Neural crest cell (in vitro differentiated cells): ENCODE results near the gene RAB34. TPM values are rescaled to one million over a fixed set of nuclear protein-coding genes. Genes with fewer than 3 reads are reported as not detected.
A peak's percentile ranks its signal among the peaks of the same experiment; 100 is the strongest.

Source experiments
- DNase-seq: peaks from one replicate; pipeline ENCODE4 v3.0.0; 2021; ENCODE audit warnings: low read depth, mixed read lengths, low spot score
- H3K27ac Mint-ChIP-seq: one replicate; pipeline ENCODE4 v1.8.0; 2021; ENCODE audit warnings: mild to moderate bottlenecking, mixed read lengths; ENCODE audit not compliant: unreplicated experiment
- H3K27me3 Mint-ChIP-seq: 2 replicates; pipeline ENCODE4 v1.8.0; 2021; ENCODE audit warnings: low read depth, mild to moderate bottlenecking, mixed read lengths
- H3K36me3 Mint-ChIP-seq: 2 replicates; pipeline ENCODE4 v1.8.0; 2021; ENCODE audit warnings: low read depth, mild to moderate bottlenecking, mixed read lengths
- H3K4me1 Mint-ChIP-seq: 2 replicates; pipeline ENCODE4 v1.8.0; 2021; ENCODE audit warnings: mixed read lengths
- H3K4me3 Mint-ChIP-seq: one replicate; pipeline ENCODE4 v1.8.0; 2021; ENCODE audit warnings: mild to moderate bottlenecking, mixed read lengths
- H3K9me3 Mint-ChIP-seq: 2 replicates; pipeline ENCODE4 v1.8.0; 2021; ENCODE audit warnings: mixed read lengths
- long read RNA-seq: library from polyadenylated mRNA; unstranded; transcript quantifications from one replicate; pipeline ENCODE4 v2.0.0, GENCODE V29; 2020
- total RNA-seq: library from RNA; stranded (reverse); gene quantifications from 2 replicates; pipeline ENCODE4 v1.2.1, GENCODE V29; 2021
- TF ChIP-seq, protein P1 (sequence below): fragments of 200-600 bp; sonication (generic); conservative IDR thresholded peaks from 2 replicates; pipeline ENCODE4 v1.5.0; 2021; ENCODE audit warnings: antibody characterized with exemption, mild to moderate bottlenecking

RAB34 gene, protein sequence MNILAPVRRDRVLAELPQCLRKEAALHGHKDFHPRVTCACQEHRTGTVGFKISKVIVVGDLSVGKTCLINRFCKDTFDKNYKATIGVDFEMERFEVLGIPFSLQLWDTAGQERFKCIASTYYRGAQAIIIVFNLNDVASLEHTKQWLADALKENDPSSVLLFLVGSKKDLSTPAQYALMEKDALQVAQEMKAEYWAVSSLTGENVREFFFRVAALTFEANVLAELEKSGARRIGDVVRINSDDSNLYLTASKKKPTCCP
- 83.5 and 87.4 TPM in 2 replicates for total RNA-seq
- long read RNA-seq, transcript RAB34-201 (11 exons, 1,592 nt): minor isoform, 14 of 82 reads
- long read RNA-seq, transcript RAB34-203 (10 exons, 1,597 nt): minor isoform, 7 of 82 reads
- long read RNA-seq, transcript RAB34-204 (10 exons, 1,766 nt): major isoform, 20 of 82 reads
- long read RNA-seq, transcript RAB34-210 (11 exons, 863 nt): minor isoform, 8 of 82 reads
- long read RNA-seq, partial matches to known transcripts: 7 of 82 reads
- long read RNA-seq, other reads (novel, unspliced or antisense): 22 of 82 reads

DNA sequence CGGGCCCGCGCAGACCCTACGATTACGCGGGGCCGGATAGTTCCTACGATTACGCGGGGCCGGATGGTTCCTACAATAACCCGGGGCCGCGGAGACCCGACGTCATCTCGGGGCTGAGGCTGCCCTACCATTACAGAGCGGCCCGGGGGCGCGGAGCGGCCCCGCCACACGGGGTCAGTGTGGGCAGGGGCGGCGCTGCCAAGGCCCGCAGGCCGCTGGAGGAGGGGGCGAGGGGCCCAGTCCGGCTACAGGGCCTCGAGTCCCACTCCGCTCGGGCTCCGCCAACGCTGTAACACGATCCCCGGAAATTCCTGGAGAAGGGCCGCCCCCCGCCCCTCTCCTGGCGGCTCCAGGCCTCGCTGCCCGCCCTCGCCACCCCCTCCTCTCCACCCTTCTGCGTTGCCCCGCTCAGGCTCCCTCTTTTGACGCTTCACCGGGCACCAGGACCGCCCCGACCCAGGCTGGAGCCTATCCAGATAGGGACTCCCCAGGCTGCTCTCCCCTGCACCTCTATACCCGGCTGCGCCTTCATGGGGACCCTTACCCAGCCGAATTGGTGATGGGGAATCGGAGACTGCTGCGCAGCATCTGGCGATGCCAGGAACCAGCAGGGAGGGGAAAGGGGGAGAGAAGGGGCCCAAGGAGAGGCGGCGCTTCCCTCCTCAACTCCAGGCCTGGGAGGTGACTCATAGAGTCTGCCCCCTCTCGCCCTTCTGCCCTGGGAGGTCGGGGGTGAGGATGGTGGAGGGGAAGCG, at the start of gene RAB34:
Gene RAB34 (minus strand): TSS at position 291 of the 755 bp plus-strand sequence. CDS start 602 bp downstream, outside the sequence.
- Mint-ChIP-seq H3K4me3 (peak within 1 kb of the TSS; percentile 87), H3K27me3 (peaks cover 8% of the 10 kb centered on the region), H3K9me3 (no peaks in the 10 kb centered on the region), H3K4me1 (peaks cover 60% of the 10 kb centered on the region), H3K27ac (peak within 1 kb of the TSS; percentile 98), H3K36me3 (peaks cover 30% of the 10 kb centered on the region)
- TF ChIP-seq, protein P1, sequence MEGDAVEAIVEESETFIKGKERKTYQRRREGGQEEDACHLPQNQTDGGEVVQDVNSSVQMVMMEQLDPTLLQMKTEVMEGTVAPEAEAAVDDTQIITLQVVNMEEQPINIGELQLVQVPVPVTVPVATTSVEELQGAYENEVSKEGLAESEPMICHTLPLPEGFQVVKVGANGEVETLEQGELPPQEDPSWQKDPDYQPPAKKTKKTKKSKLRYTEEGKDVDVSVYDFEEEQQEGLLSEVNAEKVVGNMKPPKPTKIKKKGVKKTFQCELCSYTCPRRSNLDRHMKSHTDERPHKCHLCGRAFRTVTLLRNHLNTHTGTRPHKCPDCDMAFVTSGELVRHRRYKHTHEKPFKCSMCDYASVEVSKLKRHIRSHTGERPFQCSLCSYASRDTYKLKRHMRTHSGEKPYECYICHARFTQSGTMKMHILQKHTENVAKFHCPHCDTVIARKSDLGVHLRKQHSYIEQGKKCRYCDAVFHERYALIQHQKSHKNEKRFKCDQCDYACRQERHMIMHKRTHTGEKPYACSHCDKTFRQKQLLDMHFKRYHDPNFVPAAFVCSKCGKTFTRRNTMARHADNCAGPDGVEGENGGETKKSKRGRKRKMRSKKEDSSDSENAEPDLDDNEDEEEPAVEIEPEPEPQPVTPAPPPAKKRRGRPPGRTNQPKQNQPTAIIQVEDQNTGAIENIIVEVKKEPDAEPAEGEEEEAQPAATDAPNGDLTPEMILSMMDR: peak; percentile 60
- DNase-seq: peak; percentile 73

DNA sequence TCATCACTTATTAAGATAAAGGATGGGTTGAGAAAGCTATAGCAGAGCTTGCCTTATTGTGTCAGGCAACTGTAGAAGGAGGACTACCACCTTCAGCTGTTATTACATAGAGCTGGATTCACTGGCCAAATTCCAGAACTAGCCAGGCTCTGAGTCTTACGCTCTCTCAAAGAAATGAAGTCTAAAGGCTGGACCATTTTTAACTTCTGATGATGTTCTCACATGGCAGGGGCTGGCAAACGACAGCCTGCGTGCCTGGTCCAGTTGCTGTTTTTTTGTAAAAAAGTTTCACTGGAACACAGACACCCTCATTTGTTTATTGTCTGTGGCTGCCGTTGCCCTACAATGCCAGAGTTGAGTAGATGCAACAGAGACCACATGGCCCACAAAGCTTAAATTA, 47.4 kb upstream of the RAB34 start:
- TF ChIP-seq, protein P1: no peak
- Mint-ChIP-seq H3K9me3 (no peaks in the 10 kb centered on the region), H3K4me1 (peaks cover 31% of the 10 kb centered on the region), H3K27ac (no peak overlapping the region), H3K27me3 (no peaks in the 10 kb centered on the region), H3K36me3 (peaks cover 3% of the 10 kb centered on the region), H3K4me3 (no peak overlapping the region)
- DNase-seq: no peak

DNA sequence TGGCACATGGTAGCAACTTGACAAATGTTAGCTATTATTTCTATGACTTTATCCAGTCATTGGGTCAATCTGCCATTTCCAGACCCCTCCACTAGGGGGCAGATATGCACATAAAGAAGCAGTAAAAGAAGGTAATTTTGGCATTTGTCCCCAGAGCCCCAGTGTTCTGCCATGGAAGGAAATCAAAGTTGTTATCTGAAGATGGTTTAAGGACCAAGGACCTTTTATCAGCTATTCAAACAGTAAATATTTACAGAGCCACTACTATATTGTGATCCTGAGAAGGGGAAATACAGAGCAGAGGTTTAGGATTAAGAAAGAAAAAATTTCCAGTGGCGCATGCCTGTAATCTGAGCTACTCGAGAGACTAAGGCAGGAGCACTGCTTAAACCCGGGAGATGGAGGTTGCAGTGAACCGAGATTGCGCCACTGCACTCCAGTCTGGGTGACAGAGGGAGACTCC, 46.2 kb upstream of the RAB34 start:
- H3K27ac Mint-ChIP-seq: no peak overlapping the region
- H3K27me3 Mint-ChIP-seq: no peaks in the 10 kb centered on the region
- no peaks in the 10 kb centered on the region for H3K9me3 Mint-ChIP-seq
- TF ChIP-seq, protein P1: peak; percentile 90
- DNase-seq: peak; percentile 81
- H3K4me3 Mint-ChIP-seq: no peak overlapping the region
- peaks cover 7% of the 10 kb centered on the region for H3K36me3 Mint-ChIP-seq
- peaks cover 32% of the 10 kb centered on the region for H3K4me1 Mint-ChIP-seq

DNA sequence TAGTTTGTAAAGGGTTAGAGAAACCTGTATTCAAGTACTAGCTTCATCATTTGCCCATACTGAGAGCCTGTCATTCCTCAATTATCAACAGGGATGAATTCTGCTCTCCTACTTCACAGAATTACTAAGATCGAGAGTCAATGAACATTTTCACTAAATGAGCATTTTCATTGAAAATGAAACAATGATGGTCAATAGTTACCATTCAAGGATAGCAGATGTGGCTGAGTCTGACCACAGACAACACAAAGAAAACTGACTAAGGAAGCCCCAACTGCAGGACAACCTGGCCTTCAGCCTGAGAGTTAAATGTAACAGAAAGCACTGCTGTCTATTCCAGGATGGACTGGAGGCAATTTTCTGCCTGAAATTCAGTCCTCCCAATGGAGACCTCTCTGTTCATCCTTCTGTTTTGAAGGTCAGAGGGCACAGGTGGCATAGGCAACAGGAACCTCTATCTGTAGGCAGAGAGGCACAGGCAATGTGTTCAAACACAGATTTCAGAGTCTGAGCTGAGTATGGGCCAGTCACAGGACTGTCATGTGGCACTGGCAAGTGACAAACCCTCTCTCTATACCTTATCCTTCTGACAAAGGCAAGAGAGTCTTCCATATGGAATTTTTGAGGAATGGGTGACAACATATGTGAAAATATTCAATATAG, 45.6 kb upstream of the RAB34 start:
- no peak for DNase-seq
- peaks cover 32% of the 10 kb centered on the region for H3K4me1 Mint-ChIP-seq
- H3K36me3 Mint-ChIP-seq: peaks cover 7% of the 10 kb centered on the region
- H3K4me3 Mint-ChIP-seq: no peak overlapping the region
- TF ChIP-seq, protein P1: no peak
- H3K27me3 Mint-ChIP-seq: no peaks in the 10 kb centered on the region
- no peaks in the 10 kb centered on the region for H3K9me3 Mint-ChIP-seq
- H3K27ac Mint-ChIP-seq: no peak overlapping the region
